ENCODE results near the gene PSRC1.
"Not testable (repeated sequence)": the region's sequence is repeated elsewhere in the genome, so short reads cannot be mapped to it uniquely, and the experiment has no call there.

PSRC1 gene

GRCh38 chr1:109295712-109296415, 12.9 kb upstream of the PSRC1 start:
- no peak for DNase-seq

GRCh38 chr1:109294481-109294880, 11.5 kb upstream of the PSRC1 start:
- no peak for DNase-seq

GRCh38 chr1:109293026-109293425, 10.1 kb upstream of the PSRC1 start:
- no peak for DNase-seq

- DNase-seq, result no peak
Measured at GRCh38 chr1:109292364-109292763, 9.4 kb upstream of the PSRC1 start.

GRCh38 chr1:109290998-109291397, 8.1 kb upstream of the PSRC1 start:
- DNase-seq, result no peak

GRCh38 chr1:109290137-109290536, 7.2 kb upstream of the PSRC1 start:
- no peak for DNase-seq

GRCh38 chr1:109286762-109287161, 3.8 kb upstream of the PSRC1 start:
- DNase-seq, result not testable (repeated sequence)

GRCh38 chr1:109283748-109284600, 1.0 kb upstream of the PSRC1 start:
- no peak for DNase-seq

GRCh38 chr1:109282497-109282951, 421 bp downstream of the PSRC1 start:
- no peak for DNase-seq

GRCh38 chr1:109281680-109282496, 1.1 kb downstream of the PSRC1 start:
- no peak for DNase-seq

GRCh38 chr1:109280862-109281261, 2.1 kb downstream of the PSRC1 start:
- DNase-seq, result no peak

- no peak for DNase-seq
Measured at GRCh38 chr1:109279615-109280278, 3.2 kb downstream of the PSRC1 start.

- DNase-seq, result peak in 4 of 5 donors; percentile 38 to 62 (median 42)
Measured at GRCh38 chr1:109277434-109278204, 5.3 kb downstream of the PSRC1 start.

- no peak for DNase-seq
Measured at GRCh38 chr1:109275706-109276345, 7.1 kb downstream of the PSRC1 start.

GRCh38 chr1:109274533-109275476, 8.1 kb downstream of the PSRC1 start:
- no peak for DNase-seq

- no peak for DNase-seq
Measured at GRCh38 chr1:109273570-109274288, 9.2 kb downstream of the PSRC1 start.

- DNase-seq, result no peak
Measured at GRCh38 chr1:109272831-109273547, 10.0 kb downstream of the PSRC1 start.

- DNase-seq, result no peak
Measured at GRCh38 chr1:109272021-109272799, 10.7 kb downstream of the PSRC1 start.
